Ovary (tissue), 9 donors: ENCODE results near the gene LAMC3. TPM values are rescaled to one million over a fixed set of nuclear protein-coding genes. Genes with fewer than 3 reads are reported as not detected.

ENCODE experiments used
- DNase-seq, 5 donors: peaks; one replicate each; pipeline ENCODE4 v3.0.0-alpha.2; 2019 to 2020
- H3K27ac ChIP-seq, 2 donors: fragments of 200-600 bp; one replicate each; pipeline versions ENCODE4 v1.5.1 to v1.8.0; 2019 to 2022
- H3K27me3 ChIP-seq: fragments of 200-600 bp; one replicate; pipeline ENCODE4 v1.8.0; 2022
- H3K36me3 ChIP-seq: fragments of 200-600 bp; sonication (generic); one replicate; pipeline ENCODE4 v1.5.1; 2019
- H3K4me1 ChIP-seq: one replicate; pipeline ENCODE4 v1.8.1; 2013; ENCODE audit warnings: mild to moderate bottlenecking, moderate library complexity; ENCODE audit not compliant: insufficient read depth
- H3K4me3 ChIP-seq: fragments of 200-600 bp; sonication (generic); one replicate; pipeline ENCODE4 v1.5.1; 2017
- H3K9me3 ChIP-seq, 2 donors: fragments of 200-600 bp in 1 of 2; sonication (generic) in 1 of 2; one replicate each; pipeline versions ENCODE4 v1.5.1 to v1.8.1; 2013 to 2019; ENCODE audit warnings: mild to moderate bottlenecking in 1 of 2, moderate library complexity in 1 of 2
- EP300 ChIP-seq: sonication (generic); formaldehyde crosslinking; IDR thresholded peaks from one replicate; pipeline ENCODE4 v1.6.1; 2017; ENCODE audit warnings: antibody characterized with exemption
- POLR2A ChIP-seq: fragments of 450-650 bp; IDR thresholded peaks from one replicate; pipeline ENCODE4 v1.6.1; 2017; ENCODE audit warnings: antibody characterized with exemption, mild to moderate bottlenecking, moderate library complexity
- WGBS, 3 donors: extraction: QIAGEN DNeasy Blood & Tissue Kit in 1 of 3; methylation state at CpG; one replicate each; pipeline versions ENCODE4 v1.1.5 to v1.1.7; 2013 to 2017; 5-methylcytosine and 5-hydroxymethylcytosine counted together
- intact Hi-C, 4 donors: fragments of 100-400 bp; cut with DNase I; formaldehyde crosslinking; loops; one replicate each; pipeline versions ENCODE4 v1.11.0 to v1.15.1; 2022 to 2023
- polyA plus RNA-seq, 2 donors: library from polyadenylated mRNA; stranded (reverse); fragments of 200-250 nt in 1 of 2; fragments of 350-450 nt in 1 of 2; fragmentation: Illumina TruSeq in 1 of 2; extraction: RNeasy Lipid Tissue Mini Kit (QIAGEN cat#74804) in 1 of 2; gene quantifications; one replicate each; pipeline ENCODE4 v1.2.3, GENCODE V29; 2013 to 2014
- total RNA-seq, 7 donors: library from RNA; depleted of rRNA in 2 of 7; stranded (reverse); fragments of >200 nt in 2 of 7; fragmentation: NEBNext Ultra II Directional in 3 of 7; extraction: Animal tissue kit (Norgen Biotek cat#: 25700) in 3 of 7; gene quantifications; one replicate each; pipeline versions ENCODE4 v1.1.0 to v1.2.4, GENCODE V29; 2016 to 2023
- TF ChIP-seq, protein P1 (sequence below), 3 donors: fragments of 450-650 bp in 2 of 3; fragments of 200-600 bp in 1 of 3; IDR thresholded peaks; one replicate each; pipeline versions ENCODE4 v1.5.1 to v1.8.0; 2016 to 2022; ENCODE audit warnings: antibody characterized with exemption in 3 of 3, mild to moderate bottlenecking in 1 of 3
- donor health status: DM: no; HTN: no; CAD: no; lungs with moderate emphysema.
- donor health status: DM: no; HTN: no; CAD: no.
- donor health status: Bipolar disorder and iron deficiency.
- donor health status: DM: yes; HTN: yes; CAD: no.
- donor health status: DM: no; HTN: no; CAD: no.
- donor health status: DM: yes; HTN: yes; CAD: no.

The LAMC3 gene
- total and polyA plus RNA-seq, 9 donors, result 0.48 to 5.7 (median 1.8) TPM

DNA sequence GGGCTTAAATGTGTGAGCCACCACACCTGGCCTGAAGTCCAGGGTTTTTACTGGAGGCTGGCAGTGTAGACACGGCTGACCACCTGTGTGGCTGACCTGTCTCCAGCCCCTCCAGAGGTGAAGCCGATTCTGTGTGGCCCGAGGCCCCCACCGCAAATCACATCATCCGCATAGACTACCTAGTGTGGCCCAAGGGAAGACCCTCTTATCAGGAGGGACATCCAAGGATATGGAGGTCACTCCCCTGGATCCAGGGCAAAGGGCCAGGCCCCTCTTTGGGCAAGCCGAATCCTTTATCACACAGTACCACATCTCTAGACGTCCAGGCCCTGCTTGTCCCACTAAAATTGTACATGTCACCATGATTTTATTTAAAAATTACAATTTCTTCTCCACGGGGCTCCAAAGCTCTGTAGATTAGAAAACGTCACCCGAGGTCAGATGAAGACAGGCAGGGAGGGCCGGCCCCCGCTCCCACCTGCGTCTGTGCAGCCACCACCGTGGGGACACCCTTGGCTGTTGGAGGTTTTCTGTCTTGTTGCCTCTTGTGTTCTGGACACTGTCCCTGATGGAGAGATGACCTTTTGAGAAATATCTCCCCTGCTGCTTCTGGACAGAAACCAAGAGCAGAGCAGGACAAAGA, 20.1 kb downstream of the LAMC3 start:
- no peaks in the 10 kb centered on the region for H3K27me3 ChIP-seq
- no peaks in the 10 kb centered on the region for H3K36me3 ChIP-seq
- no peak overlapping the region for H3K27ac ChIP-seq
- TF ChIP-seq EP300 (no peak), POLR2A (no peak)
- TF ChIP-seq, protein P1, sequence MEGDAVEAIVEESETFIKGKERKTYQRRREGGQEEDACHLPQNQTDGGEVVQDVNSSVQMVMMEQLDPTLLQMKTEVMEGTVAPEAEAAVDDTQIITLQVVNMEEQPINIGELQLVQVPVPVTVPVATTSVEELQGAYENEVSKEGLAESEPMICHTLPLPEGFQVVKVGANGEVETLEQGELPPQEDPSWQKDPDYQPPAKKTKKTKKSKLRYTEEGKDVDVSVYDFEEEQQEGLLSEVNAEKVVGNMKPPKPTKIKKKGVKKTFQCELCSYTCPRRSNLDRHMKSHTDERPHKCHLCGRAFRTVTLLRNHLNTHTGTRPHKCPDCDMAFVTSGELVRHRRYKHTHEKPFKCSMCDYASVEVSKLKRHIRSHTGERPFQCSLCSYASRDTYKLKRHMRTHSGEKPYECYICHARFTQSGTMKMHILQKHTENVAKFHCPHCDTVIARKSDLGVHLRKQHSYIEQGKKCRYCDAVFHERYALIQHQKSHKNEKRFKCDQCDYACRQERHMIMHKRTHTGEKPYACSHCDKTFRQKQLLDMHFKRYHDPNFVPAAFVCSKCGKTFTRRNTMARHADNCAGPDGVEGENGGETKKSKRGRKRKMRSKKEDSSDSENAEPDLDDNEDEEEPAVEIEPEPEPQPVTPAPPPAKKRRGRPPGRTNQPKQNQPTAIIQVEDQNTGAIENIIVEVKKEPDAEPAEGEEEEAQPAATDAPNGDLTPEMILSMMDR (IDR thresholded peaks at IDR 0.05), result no peak
- no peak overlapping the region for H3K4me3 ChIP-seq
- no peaks in the 10 kb centered on the region for H3K4me1 ChIP-seq
- DNase-seq, result no peak
- H3K9me3 ChIP-seq, result no peaks in the 10 kb centered on the region
- intact Hi-C loops, result no loop called here
- 73 to 80% (median 74%) methylated on average over 13 to 14 of the region's 14 CpGs for WGBS, 3 donors

DNA sequence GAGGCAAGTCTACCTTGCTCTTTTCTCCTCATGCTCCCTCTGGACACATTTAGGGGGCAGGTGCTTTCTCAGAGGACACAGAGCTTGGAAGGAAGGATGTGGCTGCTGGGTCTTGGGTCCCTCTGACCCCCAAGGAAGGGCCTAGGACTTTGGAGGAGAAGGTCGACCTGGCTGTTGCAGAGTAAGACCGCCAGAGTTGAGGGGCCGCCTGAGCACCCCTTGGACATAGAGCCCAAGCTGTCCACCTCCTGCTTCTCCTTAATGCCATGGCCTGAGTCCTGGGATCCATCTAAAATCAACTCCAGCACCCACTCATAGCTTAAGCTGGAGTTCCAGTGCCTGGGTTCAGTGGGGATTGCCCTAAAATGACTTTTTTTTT, 20.6 kb downstream of the LAMC3 start:
- TF ChIP-seq POLR2A, result no peak
- TF ChIP-seq, protein P1 (IDR thresholded peaks at IDR 0.05), result no peak
- TF ChIP-seq EP300, result no peak
- no peak overlapping the region for H3K27ac ChIP-seq
- WGBS, 3 donors, result 82 to 87% (median 87%) methylated on average over 3 of the region's 3 CpGs
- intact Hi-C loops, result no loop called here
- H3K9me3 ChIP-seq, result no peaks in the 10 kb centered on the region
- no peaks in the 10 kb centered on the region for H3K36me3 ChIP-seq
- H3K4me1 ChIP-seq, result no peaks in the 10 kb centered on the region
- no peak overlapping the region for H3K4me3 ChIP-seq
- no peaks in the 10 kb centered on the region for H3K27me3 ChIP-seq
- no peak for DNase-seq

DNA sequence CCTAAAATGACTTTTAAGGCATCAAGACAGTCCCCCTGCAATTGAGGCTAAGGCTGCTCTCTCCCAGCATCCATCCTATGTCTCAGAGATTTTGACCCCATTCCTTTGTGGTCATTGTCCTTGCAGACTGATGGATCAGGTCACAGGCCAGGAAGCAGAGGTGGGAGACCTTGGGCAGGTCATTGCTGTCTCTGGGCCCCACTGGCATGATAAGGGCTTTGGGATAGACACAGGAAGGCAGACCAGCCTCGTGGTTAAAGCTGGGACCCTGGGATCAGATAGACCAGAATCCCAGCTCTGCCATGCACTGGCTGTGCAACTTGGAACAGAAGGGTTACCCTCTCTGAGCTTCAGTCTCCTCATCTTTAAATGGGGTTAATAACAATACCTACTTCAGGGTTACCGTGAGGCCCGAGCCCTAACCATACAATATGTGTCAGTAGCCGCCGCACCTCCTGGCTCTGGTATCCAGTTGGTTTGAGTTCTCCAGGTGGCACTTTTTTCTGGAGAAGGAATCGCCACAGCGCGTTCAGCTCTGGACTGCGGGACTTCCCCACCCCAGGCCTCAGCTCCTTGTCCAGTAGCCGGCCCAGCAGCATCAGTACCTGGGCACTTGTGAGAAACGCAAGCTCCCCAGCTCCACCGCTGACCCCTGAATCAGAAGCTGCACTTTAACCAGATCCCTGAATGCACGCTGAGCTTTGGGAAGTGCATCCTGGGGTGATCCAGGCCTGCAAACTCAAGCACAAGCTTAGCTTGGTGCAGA, 21.4 kb downstream of the LAMC3 start:
- Histone ChIP-seq H3K36me3 (no peaks in the 10 kb centered on the region), H3K4me3 (no peak overlapping the region), H3K9me3 (no peaks in the 10 kb centered on the region), H3K27ac (no peak overlapping the region), H3K4me1 (no peaks in the 10 kb centered on the region), H3K27me3 (no peaks in the 10 kb centered on the region)
- intact Hi-C loops, result no loop called here
- WGBS, 3 donors, result 81 to 83% (median 83%) methylated on average over 13 of the region's 13 CpGs
- no peak for TF ChIP-seq POLR2A
- TF ChIP-seq, protein P1 (IDR thresholded peaks at IDR 0.05), result no peak
- no peak for TF ChIP-seq EP300
- DNase-seq, result no peak

DNA sequence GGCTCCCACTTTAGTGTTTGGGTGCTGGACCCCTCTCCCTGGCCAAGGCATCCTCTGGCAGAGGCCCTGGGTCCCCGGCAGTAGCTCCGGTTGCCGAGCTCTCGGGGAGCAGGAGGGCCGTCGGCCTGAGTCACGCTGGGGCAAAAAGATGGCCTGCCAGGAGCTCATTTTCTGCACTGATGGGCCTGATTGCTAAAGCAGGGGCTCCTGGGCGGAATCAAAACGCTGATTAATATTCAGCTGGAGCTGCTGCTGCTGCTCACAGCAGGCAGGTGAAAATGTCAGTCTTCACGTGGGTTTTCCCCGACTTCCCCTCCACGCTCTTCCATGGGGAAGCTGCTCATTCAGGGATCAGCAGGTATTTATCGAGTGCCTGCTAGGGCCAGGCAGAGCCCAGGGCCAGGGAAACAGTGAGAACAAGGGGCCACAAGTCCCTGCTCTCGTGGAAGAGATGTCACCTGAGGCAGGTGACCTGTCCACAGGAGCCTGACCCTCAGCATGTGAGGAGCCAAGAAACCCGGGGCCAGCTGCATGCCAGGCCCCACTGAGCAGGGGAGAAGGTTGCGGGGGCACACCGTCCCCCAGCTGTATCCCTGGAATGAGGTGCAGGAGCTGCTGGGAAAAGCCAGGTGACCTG, 22.1 kb downstream of the LAMC3 start:
- TF ChIP-seq, protein P1 (IDR thresholded peaks at IDR 0.05), result no peak
- TF ChIP-seq POLR2A, result no peak
- TF ChIP-seq EP300, result no peak
- DNase-seq, result no peak
- WGBS, 3 donors, result 83 to 87% (median 85%) methylated on average over 12 to 17 of the region's 17 CpGs
- H3K27ac ChIP-seq, result no peak overlapping the region
- H3K27me3 ChIP-seq, result no peaks in the 10 kb centered on the region
- H3K4me3 ChIP-seq, result no peak overlapping the region
- H3K36me3 ChIP-seq, result no peaks in the 10 kb centered on the region
- intact Hi-C loops, result no loop called here
- no peaks in the 10 kb centered on the region for H3K9me3 ChIP-seq
- H3K4me1 ChIP-seq, result no peaks in the 10 kb centered on the region
